Stomach (tissue), 4 donors: ENCODE measurements around the gene SEMA4B.

Source experiments
- CTCF ChIP-seq, 7 experiments: fragments of 450-650 bp in 4 of 7; fragments of 200-600 bp in 3 of 7; sonication (generic) in 3 of 7; IDR thresholded peaks; one replicate each; pipeline ENCODE4 v1.5.1; 2016 to 2019; ENCODE audit warnings: antibody characterized with exemption in 7 of 7, control low read depth in 2 of 7, mild to moderate bottlenecking in 1 of 7
- POLR2A ChIP-seq, 4 donors: fragments of 450-650 bp; IDR thresholded peaks; one replicate each; pipeline ENCODE4 v1.6.1; 2016; ENCODE audit warnings: antibody characterized with exemption in 4 of 4, control low read depth in 2 of 4, mild to moderate bottlenecking in 1 of 4, moderate library complexity in 1 of 4

DNA sequence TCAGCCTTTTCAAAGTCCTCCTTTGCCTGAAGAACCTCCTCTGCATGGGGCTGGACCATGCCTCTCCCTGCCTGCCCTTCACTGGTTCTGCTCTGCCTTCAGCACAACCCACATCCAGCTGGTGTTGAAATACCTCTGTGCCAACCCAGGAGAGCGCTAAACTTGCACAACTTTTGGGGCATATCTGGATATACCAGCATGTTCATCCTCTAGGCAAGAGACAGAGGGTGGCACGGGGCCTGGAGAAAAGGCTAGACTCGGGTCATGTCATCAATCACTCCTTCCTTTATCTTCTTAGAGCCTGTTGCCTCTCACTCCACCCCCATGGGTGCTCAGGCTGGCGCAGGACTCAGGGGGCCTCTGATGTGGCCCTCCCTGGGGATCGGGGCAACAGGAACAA, 4.8 kb downstream of the SEMA4B start:
- TF ChIP-seq POLR2A (IDR thresholded peaks at IDR 0.05) = no peak
- no peak for TF ChIP-seq CTCF (IDR thresholded peaks at IDR 0.05)
